Lower leg skin (tissue), 4 donors: Measurements from ENCODE around the gene SETD5. TPM values are rescaled to one million over a fixed set of nuclear protein-coding genes. Genes with fewer than 3 reads are reported as not detected.

Experiments
- DNase-seq, 2 donors: peaks; one replicate each; pipeline ENCODE4 v3.0.0-alpha.2; 2019; ENCODE audit warnings: low spot score in 2 of 2
- H3K4me3 ChIP-seq: fragments of 200-600 bp; sonication (generic); 2 replicates; pipeline ENCODE4 v1.5.1; 2017; ENCODE audit warnings: mild to moderate bottlenecking, low read depth; ENCODE audit not compliant: poor library complexity, severe bottlenecking
- POLR2A ChIP-seq, 2 donors: fragments of 450-650 bp; IDR thresholded peaks; one replicate each; pipeline ENCODE4 v1.6.1; 2016 to 2017; ENCODE audit warnings: antibody characterized with exemption in 2 of 2, mild to moderate bottlenecking in 1 of 2, moderate library complexity in 1 of 2
- WGBS, 2 donors: methylation state at CpG; one replicate each; pipeline ENCODE4 v1.1.5; 2018; 5-methylcytosine and 5-hydroxymethylcytosine counted together
- intact Hi-C: fragments of 100-400 bp; cut with DNase I; formaldehyde crosslinking; loops from one replicate; pipeline ENCODE4 v1.15.0; 2023; ENCODE audit warnings: low total_unique reads
- total RNA-seq, 4 donors: library from RNA; depleted of rRNA; stranded (reverse); fragments of >200 nt; gene quantifications; one replicate each; pipeline ENCODE4 v1.1.0, GENCODE V29; 2016
- TF ChIP-seq, protein P1 (sequence below), 3 donors: fragments of 450-650 bp; IDR thresholded peaks; one replicate each; pipeline ENCODE4 v1.5.1; 2016; ENCODE audit warnings: antibody characterized with exemption in 3 of 3, mild to moderate bottlenecking in 3 of 3, moderate library complexity in 2 of 3

Gene SETD5
- total RNA-seq, 4 donors from 2014 or later = 77.8 to 88.1 (median 80.3) TPM

DNA sequence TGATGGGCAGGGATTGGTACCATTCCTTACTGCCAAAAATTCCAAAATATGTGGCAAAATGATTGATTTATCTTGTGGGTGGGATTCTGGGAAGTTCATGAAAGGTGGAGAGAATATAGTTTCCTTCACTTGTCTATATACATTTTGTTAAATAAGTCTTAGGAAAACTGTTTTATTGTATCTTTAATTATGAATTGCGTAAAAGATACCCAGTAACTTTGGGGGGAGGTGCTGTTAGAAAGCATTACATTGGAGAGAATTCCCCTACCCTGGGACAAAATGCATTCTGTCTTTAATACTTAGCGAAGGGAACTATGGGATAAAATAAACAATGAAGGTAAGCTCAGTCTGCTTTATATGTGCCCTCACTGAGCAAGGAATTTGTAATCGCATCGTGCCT is 4.6 kb downstream of the SETD5 start:
- TF ChIP-seq POLR2A (IDR thresholded peaks at IDR 0.05) = no peak
- TF ChIP-seq, protein P1, sequence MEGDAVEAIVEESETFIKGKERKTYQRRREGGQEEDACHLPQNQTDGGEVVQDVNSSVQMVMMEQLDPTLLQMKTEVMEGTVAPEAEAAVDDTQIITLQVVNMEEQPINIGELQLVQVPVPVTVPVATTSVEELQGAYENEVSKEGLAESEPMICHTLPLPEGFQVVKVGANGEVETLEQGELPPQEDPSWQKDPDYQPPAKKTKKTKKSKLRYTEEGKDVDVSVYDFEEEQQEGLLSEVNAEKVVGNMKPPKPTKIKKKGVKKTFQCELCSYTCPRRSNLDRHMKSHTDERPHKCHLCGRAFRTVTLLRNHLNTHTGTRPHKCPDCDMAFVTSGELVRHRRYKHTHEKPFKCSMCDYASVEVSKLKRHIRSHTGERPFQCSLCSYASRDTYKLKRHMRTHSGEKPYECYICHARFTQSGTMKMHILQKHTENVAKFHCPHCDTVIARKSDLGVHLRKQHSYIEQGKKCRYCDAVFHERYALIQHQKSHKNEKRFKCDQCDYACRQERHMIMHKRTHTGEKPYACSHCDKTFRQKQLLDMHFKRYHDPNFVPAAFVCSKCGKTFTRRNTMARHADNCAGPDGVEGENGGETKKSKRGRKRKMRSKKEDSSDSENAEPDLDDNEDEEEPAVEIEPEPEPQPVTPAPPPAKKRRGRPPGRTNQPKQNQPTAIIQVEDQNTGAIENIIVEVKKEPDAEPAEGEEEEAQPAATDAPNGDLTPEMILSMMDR (IDR thresholded peaks at IDR 0.05) = no peak
- no peak overlapping the region for H3K4me3 ChIP-seq
- intact Hi-C loops = no loop called here
- no peak for DNase-seq
- WGBS, 2 donors = 49 to 50% methylated on average over 4 of the region's 4 CpGs

DNA sequence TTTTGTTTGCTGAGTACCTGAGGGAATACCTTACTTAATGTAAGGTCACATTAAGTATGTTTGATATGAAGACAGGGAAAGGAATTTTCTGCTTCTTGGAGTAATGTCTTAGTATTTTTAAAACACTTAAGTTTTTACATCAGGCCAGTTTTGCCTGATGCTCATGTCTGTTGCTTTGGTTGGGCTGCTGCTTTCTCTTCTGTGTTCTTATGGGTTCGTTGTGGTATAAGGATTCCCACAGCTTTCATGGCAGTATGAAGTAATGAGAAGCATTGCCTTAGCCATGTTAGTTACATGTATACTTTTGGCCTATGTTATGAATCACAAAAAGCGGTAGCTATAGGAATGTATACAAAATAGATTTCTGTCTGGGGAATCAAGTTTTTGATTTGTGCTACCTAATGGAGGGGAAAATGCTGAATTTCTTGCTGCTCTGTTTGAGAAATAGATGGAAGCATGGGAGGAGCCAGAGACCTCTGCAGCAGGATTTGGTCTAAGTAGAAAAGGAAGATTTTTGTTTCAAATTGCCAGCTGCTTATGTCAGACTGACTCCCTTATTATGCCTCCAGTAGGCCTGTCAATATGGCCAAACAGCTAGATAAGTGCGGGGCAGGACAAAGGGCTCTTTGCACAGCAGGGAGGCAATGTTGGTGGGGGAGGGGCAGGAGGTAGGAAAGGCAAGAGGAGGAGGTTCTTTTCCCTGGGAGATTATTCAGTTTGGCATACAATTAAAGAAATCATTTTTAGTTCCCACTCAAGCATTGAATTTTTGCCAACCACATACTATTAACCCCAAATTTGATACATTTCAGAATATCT is 5.2 kb downstream of the SETD5 start:
- DNase-seq = no peak
- TF ChIP-seq POLR2A (IDR thresholded peaks at IDR 0.05) = no peak
- TF ChIP-seq, protein P1 (IDR thresholded peaks at IDR 0.05) = no peak
- H3K4me3 ChIP-seq = no peak overlapping the region
- intact Hi-C loops = no loop called here
- WGBS, 2 donors = 30% methylated on average over 3 of the region's 3 CpGs

DNA sequence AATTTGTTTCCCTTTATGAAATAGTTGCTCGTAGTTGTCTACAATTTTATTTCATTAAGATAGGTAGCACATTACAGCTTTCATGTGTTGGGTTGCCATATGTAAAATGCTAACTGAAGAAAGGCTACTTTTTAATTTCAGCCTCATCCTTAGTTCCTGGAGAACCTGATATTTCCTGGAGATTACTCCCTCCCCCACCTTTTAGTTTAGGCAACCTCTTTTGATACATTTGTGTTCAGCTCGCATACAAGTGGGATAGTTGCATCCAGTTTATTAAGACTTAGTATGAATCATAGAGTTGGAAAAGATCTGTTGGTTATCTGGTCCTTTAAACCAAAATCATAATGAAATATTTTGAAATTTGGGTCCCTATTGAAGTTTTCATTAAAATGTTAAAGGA is 6.0 kb downstream of the SETD5 start:
- H3K4me3 ChIP-seq = no peak overlapping the region
- no peak for DNase-seq
- TF ChIP-seq, protein P1 (IDR thresholded peaks at IDR 0.05) = no peak
- TF ChIP-seq POLR2A (IDR thresholded peaks at IDR 0.05) = no peak
- intact Hi-C loops = no loop called here
- 44 to 45% methylated on average over 2 of the region's 2 CpGs for WGBS, 2 donors

DNA sequence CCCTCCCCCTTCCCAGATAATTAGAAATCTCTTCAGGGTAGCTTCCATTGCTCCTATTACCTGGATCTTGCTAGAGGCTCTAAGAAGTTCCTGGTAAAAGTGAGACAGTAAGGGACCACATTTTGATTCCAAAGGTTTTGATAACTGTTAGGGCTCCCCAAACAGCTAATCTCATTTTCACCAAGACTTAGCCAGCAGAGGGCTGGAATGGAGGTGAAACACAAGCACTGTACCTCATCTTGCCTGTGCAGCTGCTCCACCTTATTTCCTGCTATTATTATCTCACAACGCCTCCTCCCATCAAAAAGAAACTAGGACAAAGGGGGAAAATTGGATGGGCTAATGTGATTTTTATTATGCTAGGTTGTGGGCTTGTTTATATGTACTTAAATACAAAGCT is 7.3 kb downstream of the SETD5 start:
- no peak overlapping the region for H3K4me3 ChIP-seq
- 12 to 13% methylated on average over 1 of the region's 1 CpG for WGBS, 2 donors
- TF ChIP-seq POLR2A (IDR thresholded peaks at IDR 0.05) = no peak
- TF ChIP-seq, protein P1 (IDR thresholded peaks at IDR 0.05) = no peak
- intact Hi-C loops = no loop called here
- no peak for DNase-seq

DNA sequence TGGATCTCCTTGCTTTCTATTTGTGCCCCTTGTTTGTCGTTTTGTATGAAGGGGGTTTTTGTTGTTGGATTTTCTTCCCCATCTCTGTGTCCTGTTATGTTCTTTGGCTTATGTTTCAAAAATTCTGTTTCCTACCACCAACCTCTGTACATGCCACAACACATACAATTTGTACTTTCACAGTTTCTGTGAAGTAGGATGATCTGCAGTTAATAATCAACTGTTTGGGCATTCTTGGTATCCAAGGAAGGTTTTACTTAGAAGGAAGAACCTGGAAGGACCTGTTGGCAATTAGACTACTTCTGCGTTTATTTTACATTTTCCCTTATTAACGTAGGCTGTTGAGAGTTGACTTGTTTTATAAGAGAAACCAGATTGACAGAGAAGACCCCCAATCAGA is 8.3 kb downstream of the SETD5 start:
- DNase-seq = no peak
- TF ChIP-seq POLR2A (IDR thresholded peaks at IDR 0.05) = no peak
- TF ChIP-seq, protein P1 (IDR thresholded peaks at IDR 0.05) = no peak
- no peak overlapping the region for H3K4me3 ChIP-seq
- intact Hi-C loops = no loop called here
- WGBS, 2 donors = 30 to 40% methylated on average over 3 of the region's 3 CpGs
